ENCODE measurements around the gene SV2B. TPM values are rescaled to one million over a fixed set of nuclear protein-coding genes. Genes with fewer than 3 reads are reported as not detected.

The SV2B gene
- polyA plus RNA-seq, 4 donors: 0.79 to 1.3 (median 0.87) TPM

- no peak for DNase-seq (ENCODE audit: low read depth in 4 of 4, low spot score in 3 of 4)
Measured at GRCh38 chr15:91102546-91103330, 2.7 kb downstream of the SV2B start.

GRCh38 chr15:91104111-91104510 lies 4.1 kb downstream of the SV2B start:
- DNase-seq (ENCODE audit: low read depth in 4 of 4, low spot score in 3 of 4): no peak

- no peak for DNase-seq (ENCODE audit: low read depth in 4 of 4, low spot score in 3 of 4)
Measured at GRCh38 chr15:91108421-91108820, 8.4 kb downstream of the SV2B start.

- DNase-seq (ENCODE audit: low read depth in 4 of 4, low spot score in 3 of 4): no peak
Measured at GRCh38 chr15:91109885-91110284, 9.8 kb downstream of the SV2B start.

- no peak for DNase-seq (ENCODE audit: low read depth in 4 of 4, low spot score in 3 of 4)
Measured at GRCh38 chr15:91110407-91110806, 10.3 kb downstream of the SV2B start.

GRCh38 chr15:91113030-91113429 lies 13.0 kb downstream of the SV2B start:
- no peak for DNase-seq (ENCODE audit: low read depth in 4 of 4, low spot score in 3 of 4)

- no peak for DNase-seq (ENCODE audit: low read depth in 4 of 4, low spot score in 3 of 4)
Measured at GRCh38 chr15:91114301-91114700, 14.2 kb downstream of the SV2B start.

- DNase-seq (ENCODE audit: low read depth in 4 of 4, low spot score in 3 of 4): no peak
Measured at GRCh38 chr15:91116113-91117067, 16.3 kb downstream of the SV2B start.

GRCh38 chr15:91117375-91117774 lies 17.3 kb downstream of the SV2B start:
- no peak for DNase-seq (ENCODE audit: low read depth in 4 of 4, low spot score in 3 of 4)

- no peak for DNase-seq (ENCODE audit: low read depth in 4 of 4, low spot score in 3 of 4)
Measured at GRCh38 chr15:91118817-91119590, 18.9 kb downstream of the SV2B start.

GRCh38 chr15:91122296-91122695 lies 22.2 kb downstream of the SV2B start:
- no peak for DNase-seq (ENCODE audit: low read depth in 4 of 4, low spot score in 3 of 4)

- DNase-seq (ENCODE audit: low read depth in 4 of 4, low spot score in 3 of 4): no peak
Measured at GRCh38 chr15:91124132-91124531, 24.1 kb downstream of the SV2B start.

GRCh38 chr15:91125162-91125561 lies 25.1 kb downstream of the SV2B start:
- DNase-seq (ENCODE audit: low read depth in 4 of 4, low spot score in 3 of 4): no peak

- no peak for DNase-seq (ENCODE audit: low read depth in 4 of 4, low spot score in 3 of 4)
Measured at GRCh38 chr15:91126080-91126479, 26.0 kb downstream of the SV2B start.

GRCh38 chr15:91127236-91127955 lies 27.3 kb downstream of the SV2B start:
- DNase-seq (ENCODE audit: low read depth in 4 of 4, low spot score in 3 of 4): no peak

- no peak for DNase-seq (ENCODE audit: low read depth in 4 of 4, low spot score in 3 of 4)
Measured at GRCh38 chr15:91128016-91128415, 28.0 kb downstream of the SV2B start.

- no peak for DNase-seq (ENCODE audit: low read depth in 4 of 4, low spot score in 3 of 4)
Measured at GRCh38 chr15:91129436-91129835, 29.4 kb downstream of the SV2B start.

- DNase-seq (ENCODE audit: low read depth in 4 of 4, low spot score in 3 of 4): no peak
Measured at GRCh38 chr15:91132079-91132478, 32.0 kb downstream of the SV2B start.

GRCh38 chr15:91133511-91133910 lies 33.5 kb downstream of the SV2B start:
- DNase-seq (ENCODE audit: low read depth in 4 of 4, low spot score in 3 of 4): no peak

All from left renal pelvis (tissue), 4 donors.